Kidney epithelial cell (primary cell): Measurements from ENCODE around the gene BMPR1A. TPM values are rescaled to one million over a fixed set of nuclear protein-coding genes. Genes with fewer than 3 reads are reported as not detected.
"Not testable (repeated sequence)": the region's sequence is repeated elsewhere in the genome, so short reads cannot be mapped to it uniquely, and the experiment has no call there.

Experiments used
- DNase-seq: peaks from one replicate; pipeline ENCODE4 v3.0.0-alpha.2; 2010; ENCODE audit warnings: low read depth
- H3K27me3 ChIP-seq: 2 replicates; pipeline ENCODE4 v1.6.0; 2011; ENCODE audit warnings: low read length; ENCODE audit not compliant: control insufficient read depth, insufficient read depth
- H3K36me3 ChIP-seq: 2 replicates; pipeline ENCODE4 v1.5.1; 2011; ENCODE audit warnings: low read length; ENCODE audit not compliant: control insufficient read depth, insufficient read depth
- H3K4me3 ChIP-seq: 2 replicates; pipeline ENCODE4 v1.5.1; 2011; ENCODE audit warnings: low read depth, mild to moderate bottlenecking, control low read depth, low read length
- CTCF ChIP-seq: IDR thresholded peaks from 2 replicates; pipeline ENCODE4 v1.5.1; 2011; ENCODE audit warnings: mild to moderate bottlenecking, moderate library complexity, low read length, control low read depth, inconsistent platforms; ENCODE audit not compliant: insufficient read depth, poor library complexity, severe bottlenecking
- total RNA-seq: library from RNA; depleted of rRNA; stranded (reverse); fragments of >200 nt; gene quantifications from 2 replicates; pipeline ENCODE4 v1.2.3, GENCODE V29; 2015

The BMPR1A gene
- total RNA-seq, 1 donor from 2014 or later = 38.1 TPM

- no peak for DNase-seq
- no peak overlapping the region for H3K4me3 ChIP-seq
- TF ChIP-seq CTCF = no peak
- no peaks in the 10 kb centered on the region for H3K36me3 ChIP-seq
- H3K27me3 ChIP-seq = no peaks in the 10 kb centered on the region
Measured at GRCh38 chr10:86732771-86733170, 23.6 kb upstream of the BMPR1A start.

- no peaks in the 10 kb centered on the region for H3K36me3 ChIP-seq
- no peaks in the 10 kb centered on the region for H3K27me3 ChIP-seq
- no peak overlapping the region for H3K4me3 ChIP-seq
- DNase-seq = no peak
- TF ChIP-seq CTCF = no peak
Measured at GRCh38 chr10:86733260-86733671, 23.2 kb upstream of the BMPR1A start.

- TF ChIP-seq CTCF = no peak
- no peak for DNase-seq
- Histone ChIP-seq H3K36me3 (no peaks in the 10 kb centered on the region), H3K4me3 (no peak overlapping the region), H3K27me3 (no peaks in the 10 kb centered on the region)
Measured at GRCh38 chr10:86734207-86734988, 22.0 kb upstream of the BMPR1A start.

GRCh38 chr10:86735278-86735677, 21.1 kb upstream of the BMPR1A start:
- not testable (repeated sequence) for H3K36me3 ChIP-seq, H3K4me3 ChIP-seq, DNase-seq, H3K27me3 ChIP-seq

- Histone ChIP-seq H3K4me3 (no peak overlapping the region), H3K27me3 (no peaks in the 10 kb centered on the region), H3K36me3 (no peaks in the 10 kb centered on the region)
- no peak for DNase-seq
- TF ChIP-seq CTCF = no peak
Measured at GRCh38 chr10:86742230-86742629, 14.2 kb upstream of the BMPR1A start.

- DNase-seq = no peak
- H3K36me3 ChIP-seq = no peaks in the 10 kb centered on the region
Measured at GRCh38 chr10:86744067-86744725, 12.2 kb upstream of the BMPR1A start.

More at GRCh38 chr10:86744067-86744725, 12.2 kb upstream of the BMPR1A start:
- no peak for TF ChIP-seq CTCF
- H3K27me3 ChIP-seq = no peaks in the 10 kb centered on the region
- no peak overlapping the region for H3K4me3 ChIP-seq
